ENCODE results near the gene PIGW.

PIGW gene, protein sequence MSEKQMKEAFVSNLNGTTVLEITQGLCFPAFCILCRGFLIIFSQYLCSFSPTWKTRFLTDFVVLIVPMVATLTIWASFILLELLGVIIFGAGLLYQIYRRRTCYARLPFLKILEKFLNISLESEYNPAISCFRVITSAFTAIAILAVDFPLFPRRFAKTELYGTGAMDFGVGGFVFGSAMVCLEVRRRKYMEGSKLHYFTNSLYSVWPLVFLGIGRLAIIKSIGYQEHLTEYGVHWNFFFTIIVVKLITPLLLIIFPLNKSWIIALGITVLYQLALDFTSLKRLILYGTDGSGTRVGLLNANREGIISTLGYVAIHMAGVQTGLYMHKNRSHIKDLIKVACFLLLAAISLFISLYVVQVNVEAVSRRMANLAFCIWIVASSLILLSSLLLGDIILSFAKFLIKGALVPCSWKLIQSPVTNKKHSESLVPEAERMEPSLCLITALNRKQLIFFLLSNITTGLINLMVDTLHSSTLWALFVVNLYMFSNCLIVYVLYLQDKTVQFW

DNA sequence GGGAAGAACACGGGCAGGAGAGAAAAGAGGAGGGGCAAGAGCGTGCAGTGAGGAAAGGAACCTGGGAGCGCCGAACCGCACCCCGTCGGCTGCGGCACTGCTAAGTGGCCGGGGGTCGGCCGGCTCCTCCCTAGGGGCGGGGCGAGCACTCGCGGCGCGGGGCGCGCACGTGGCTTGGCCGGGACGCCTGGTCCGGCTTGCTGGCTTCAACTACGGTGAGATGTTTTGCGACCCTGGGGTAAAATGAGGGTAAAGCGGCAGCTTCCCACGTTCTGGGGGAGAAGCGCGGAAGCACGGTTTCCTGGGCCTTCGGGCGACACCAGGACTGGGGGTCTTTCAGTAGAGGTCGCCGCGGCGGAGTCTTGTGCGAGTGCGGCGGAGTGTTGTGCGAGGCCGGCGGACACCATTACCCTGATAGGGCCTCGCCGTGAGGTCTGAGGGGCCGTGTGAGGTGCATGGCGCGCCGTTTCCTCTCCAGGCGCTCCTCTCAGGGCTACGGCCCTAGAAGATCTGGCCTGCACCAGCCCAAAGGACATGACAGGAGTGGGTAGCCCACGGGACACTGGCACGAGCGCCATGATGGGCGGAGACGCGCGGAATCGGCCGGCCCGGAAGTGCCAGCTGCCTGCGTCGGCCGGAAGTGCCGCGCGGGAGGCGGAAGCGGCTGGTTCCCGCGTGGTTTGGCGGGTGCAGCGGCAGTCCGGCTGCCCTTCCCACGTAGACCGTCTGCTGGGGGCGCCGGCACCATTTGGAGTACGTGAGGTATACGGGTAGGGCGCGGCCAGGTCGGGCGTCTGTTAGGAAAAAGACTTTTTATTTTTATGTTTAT, at the start of gene PIGW, which contains the start of gene MYO19:
TSS of gene PIGW (plus strand) at position 148 of the 829 bp plus-strand sequence. CDS start 2,115 bp downstream, outside the sequence.
TSS of gene MYO19 (minus strand) at position 29 of the 829 bp plus-strand sequence. CDS start 2,330 bp downstream, outside the sequence.
- FAIRE-seq (no peak), DNase-seq (ENCODE audit: insufficient read length, low spot score) (peak; percentile 71)
- TF ChIP-seq, protein P1, sequence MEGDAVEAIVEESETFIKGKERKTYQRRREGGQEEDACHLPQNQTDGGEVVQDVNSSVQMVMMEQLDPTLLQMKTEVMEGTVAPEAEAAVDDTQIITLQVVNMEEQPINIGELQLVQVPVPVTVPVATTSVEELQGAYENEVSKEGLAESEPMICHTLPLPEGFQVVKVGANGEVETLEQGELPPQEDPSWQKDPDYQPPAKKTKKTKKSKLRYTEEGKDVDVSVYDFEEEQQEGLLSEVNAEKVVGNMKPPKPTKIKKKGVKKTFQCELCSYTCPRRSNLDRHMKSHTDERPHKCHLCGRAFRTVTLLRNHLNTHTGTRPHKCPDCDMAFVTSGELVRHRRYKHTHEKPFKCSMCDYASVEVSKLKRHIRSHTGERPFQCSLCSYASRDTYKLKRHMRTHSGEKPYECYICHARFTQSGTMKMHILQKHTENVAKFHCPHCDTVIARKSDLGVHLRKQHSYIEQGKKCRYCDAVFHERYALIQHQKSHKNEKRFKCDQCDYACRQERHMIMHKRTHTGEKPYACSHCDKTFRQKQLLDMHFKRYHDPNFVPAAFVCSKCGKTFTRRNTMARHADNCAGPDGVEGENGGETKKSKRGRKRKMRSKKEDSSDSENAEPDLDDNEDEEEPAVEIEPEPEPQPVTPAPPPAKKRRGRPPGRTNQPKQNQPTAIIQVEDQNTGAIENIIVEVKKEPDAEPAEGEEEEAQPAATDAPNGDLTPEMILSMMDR (IDR thresholded peaks at IDR 0.05; ENCODE audit: insufficient read depth, missing control alignments), result peak; percentile 29

DNA sequence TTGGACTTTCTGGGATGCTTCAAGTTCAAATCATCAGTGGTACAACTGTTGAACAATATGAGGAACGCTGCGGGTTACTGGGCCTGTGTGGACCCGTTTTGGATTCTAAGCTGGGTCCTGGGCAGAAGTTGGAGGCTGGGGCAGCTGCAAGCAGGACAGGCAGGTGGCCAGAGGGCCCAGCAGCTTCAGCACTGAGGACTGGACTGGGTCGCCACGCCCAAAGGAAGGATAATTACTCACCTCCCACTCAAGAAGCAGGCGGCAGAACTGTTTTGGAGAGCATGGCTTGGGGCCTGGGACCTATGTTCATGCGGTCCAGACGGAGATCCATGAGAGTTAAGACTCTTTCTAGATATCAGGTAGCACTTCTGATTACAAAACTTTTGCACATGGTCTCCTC, 49.8 kb upstream of the PIGW start:
- TF ChIP-seq, protein P1 (IDR thresholded peaks at IDR 0.05; ENCODE audit: insufficient read depth, missing control alignments), result no peak
- FAIRE-seq, result no peak
- DNase-seq (ENCODE audit: insufficient read length, low spot score), result no peak

DNA sequence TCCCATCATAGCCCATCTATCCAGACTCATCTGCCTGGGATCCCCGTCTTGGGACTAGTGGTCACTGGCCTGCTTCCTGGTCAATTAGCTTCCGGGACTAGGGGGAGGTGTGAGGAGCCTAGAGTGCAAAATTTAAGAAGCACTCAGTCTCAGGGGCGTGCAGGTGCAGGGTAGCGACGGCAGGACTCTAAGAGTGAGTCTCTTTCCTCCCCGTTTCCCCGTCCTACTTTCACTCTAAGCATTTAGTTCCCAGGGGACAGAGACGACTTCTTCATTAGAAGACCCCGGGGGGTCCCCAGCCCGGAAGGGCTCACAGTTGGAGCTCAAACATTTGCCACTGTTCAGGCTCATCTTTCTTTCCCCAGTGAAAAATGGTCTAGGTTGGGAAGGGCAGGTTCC, 49.0 kb upstream of the PIGW start:
- TF ChIP-seq, protein P1 (IDR thresholded peaks at IDR 0.05; ENCODE audit: insufficient read depth, missing control alignments), result no peak
- FAIRE-seq, result no peak
- DNase-seq (ENCODE audit: insufficient read length, low spot score), result no peak

DNA sequence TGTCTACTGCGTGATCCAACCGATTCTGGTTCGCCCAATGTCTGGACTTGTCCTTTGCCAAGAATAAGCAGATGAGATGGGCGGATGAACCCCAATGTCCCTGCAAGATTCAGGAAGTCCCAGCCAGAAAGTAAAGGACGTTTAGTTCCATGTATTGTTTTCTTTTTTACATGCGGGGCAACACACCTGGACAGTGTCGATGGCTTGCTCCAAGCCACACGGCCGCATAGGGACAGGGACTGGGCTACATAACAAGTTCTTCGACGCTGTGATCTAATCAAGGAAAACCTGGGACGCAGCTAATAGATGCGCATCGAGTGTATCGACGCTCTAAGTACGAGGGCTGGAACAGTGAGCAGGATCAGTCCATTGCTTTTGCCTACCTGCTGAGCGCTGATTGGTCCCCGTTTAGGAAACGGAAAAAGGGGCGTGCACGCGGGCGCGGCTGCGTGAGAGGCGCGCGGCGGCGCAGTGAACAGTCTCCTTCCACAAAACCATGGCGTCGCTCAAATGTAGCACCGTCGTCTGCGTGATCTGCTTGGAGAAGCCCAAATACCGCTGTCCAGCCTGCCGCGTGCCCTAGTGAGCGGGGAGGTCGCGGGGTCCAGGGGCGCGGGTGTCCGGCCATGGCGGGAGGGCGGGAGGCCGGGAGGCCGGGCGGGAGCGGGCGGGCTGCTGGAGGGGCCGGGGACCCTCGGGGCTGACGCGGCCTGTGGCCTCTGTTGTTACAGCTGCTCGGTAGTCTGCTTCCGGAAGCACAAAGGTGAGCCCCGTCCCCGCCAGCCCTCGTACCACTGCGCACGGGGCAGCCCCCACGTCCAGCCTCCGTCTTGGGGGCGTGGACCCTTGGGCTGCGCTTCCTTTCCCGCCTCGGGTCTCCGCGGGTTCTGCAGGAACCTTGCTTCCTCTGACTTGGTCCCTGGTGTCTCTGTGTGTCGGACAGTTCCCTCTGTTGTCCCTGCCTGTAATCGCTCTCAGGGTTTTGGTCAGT, 48.3 kb upstream of the PIGW start, which contains the start of gene ZNHIT3:
TSS of gene ZNHIT3 (plus strand) at position 478 of the 991 bp plus-strand sequence. CDS start at position 497, 19 bp downstream.
- FAIRE-seq (no peak), DNase-seq (ENCODE audit: insufficient read length, low spot score) (peak; percentile 97)

DNA sequence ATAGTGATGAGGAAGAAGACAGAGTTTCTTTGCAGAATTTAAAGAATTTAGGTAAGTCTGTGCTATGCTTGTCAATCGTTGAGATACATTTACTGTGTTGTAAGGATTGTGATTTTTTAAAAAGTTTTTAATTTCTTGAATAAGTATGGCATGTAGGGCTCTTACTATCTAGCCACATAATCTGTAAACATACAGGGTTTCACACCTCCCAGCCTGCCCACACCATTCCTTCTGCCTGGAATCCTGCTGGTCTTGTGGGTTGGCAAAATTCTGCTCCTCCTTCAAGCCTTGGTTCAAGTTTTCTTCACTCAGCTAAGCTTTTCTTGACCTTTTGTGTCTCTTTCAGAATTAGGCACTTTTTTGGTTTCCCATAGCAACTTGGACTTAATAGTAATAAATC, 40.8 kb upstream of the PIGW start:
- no peak for FAIRE-seq
- TF ChIP-seq, protein P1 (IDR thresholded peaks at IDR 0.05; ENCODE audit: insufficient read depth, missing control alignments), result no peak
- DNase-seq (ENCODE audit: insufficient read length, low spot score), result no peak

More for the DNA sequence above, 48.3 kb upstream of the PIGW start, which contains the start of gene ZNHIT3:
- TF ChIP-seq, protein P1 (IDR thresholded peaks at IDR 0.05; ENCODE audit: insufficient read depth, missing control alignments), result no peak

DNA sequence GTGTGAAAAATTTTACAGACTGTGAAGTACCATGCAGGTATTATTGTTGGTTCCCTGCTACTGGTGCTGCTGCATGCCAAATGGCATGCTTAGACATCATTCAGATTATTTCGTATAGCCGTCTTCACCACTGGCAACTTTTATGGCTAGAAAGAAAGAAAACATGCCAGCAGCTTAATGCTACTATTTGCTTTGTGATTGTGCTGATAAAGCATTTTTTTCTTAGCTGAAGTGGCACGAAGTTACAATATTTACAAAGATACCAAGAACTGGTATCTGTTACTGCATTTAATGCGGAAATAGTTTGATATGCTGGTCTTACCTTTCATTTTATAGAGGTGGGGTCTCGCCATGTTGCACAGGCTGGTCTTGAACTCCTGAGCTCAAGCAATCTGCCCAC, 40.1 kb upstream of the PIGW start:
- TF ChIP-seq, protein P1 (IDR thresholded peaks at IDR 0.05; ENCODE audit: insufficient read depth, missing control alignments), result no peak
- FAIRE-seq (no peak), DNase-seq (ENCODE audit: insufficient read length, low spot score) (no peak)

Data from D721Med (cell line).